NCI-H146 (cell line): ENCODE results near the gene ANKS3.

Experiments
- DNase-seq: peaks from one replicate; lab custom pipeline; 2025; lab: John Stamatoyannopoulos, UW

Gene ANKS3

DNA sequence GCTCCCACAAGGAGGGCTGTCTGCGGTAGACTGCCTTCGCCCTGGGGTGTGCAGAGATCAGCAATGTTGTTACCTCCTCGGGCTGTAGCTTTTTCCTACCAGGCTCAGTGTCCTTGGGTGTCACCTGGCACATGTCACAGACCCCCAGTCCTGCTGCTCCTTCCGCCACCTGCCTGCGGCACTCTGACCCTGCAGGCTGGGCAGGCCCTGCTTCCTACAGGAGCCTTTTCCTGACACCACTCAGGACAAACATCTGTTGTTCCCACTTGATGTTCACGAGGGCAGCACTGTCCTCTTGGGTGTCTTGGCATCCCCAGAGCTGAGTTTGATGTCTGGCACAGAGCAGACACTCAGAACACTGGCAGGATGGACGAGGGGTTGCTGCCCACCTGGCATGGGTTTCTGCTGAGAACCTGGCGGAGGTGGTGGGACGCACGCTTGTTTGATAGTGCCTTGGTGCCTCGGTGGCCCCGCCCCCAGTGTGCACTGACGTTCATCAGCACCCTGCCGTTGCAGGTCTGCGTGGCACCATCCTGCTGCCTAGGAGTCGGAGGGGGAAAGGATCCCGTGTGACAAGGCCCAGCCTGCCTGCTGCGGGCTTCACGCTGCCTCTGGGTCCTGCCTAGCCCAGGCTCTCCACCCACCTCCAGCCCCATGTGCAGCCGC lies 67.4 kb downstream of the ANKS3 start:
- no peak for DNase-seq

DNA sequence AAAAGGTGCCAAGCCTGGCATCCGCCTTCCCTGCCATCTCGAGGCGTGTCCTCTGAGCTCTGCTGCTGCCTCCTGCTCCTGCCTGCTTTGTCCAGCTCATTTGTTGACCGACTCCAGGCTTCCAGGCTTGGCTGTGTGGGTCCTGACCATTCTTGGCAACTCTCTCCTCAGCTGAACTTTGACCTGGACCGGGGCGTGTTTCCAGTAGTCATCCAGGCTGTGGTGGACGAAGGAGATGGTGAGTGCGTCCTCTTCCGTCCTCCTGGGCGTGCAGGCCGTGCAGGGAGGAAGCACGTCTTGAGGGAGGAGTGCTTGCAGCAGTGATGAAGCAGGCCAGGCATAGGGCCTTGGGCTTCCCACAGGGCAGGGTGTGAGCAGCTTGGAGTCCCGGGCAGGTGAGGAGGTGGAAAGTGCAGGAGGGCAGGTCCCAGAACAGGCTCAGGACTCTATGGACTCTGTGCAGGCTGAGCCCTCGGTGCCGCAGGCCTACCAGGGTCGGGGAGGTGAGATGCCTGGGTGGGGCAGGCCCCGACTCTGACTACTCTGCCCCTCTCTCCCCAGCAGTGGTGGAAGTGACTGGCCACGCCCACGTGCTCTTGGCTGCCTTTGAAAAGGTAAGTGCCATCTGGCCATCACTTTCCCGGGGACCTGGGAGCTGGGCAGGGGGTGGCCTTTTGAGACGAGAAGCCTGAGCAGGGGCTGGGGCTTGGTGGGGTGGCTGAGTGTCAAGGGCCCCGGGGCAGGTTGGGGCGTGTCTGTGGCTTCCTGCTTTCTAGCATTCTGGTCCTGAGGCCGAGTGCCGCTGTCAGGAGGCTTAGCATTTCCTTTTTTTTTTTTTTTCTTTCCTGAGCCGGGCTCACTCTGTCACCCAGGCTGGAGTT lies 69.3 kb downstream of the ANKS3 start:
- DNase-seq, result no peak

DNA sequence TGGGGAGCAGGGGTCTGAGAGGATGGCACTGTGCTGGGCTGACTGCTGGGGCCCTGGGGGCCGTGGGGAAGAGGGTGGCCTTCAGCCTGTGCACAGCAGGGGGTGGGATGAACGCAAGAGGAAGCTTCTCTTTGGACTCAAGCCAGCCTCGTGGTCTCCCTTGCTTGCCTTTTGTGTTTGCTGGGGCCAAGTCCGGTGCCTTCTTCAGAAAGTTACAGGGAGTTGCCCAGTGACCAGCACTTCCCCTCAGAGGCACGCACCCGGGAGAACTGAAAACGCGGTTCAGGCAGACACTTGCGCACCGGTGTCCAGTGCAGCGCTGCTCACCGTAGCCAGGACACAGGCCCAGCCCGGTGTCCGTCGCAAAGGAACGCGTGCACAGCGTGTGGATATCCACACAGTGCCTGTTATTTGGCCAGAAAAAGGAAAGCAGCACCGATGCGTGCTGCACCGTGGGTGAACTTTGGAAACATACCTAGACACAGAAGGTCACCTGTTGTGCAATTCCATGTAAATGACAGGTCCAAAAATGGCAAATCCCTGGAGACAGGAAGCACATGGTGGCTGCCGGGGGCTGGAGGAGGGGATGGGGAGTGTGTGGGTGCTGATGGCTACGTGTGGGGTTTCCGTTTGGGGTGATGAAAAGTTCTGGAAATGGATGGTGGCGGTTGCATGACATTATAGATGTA lies 70.2 kb downstream of the ANKS3 start:
- peak; percentile 82 for DNase-seq

DNA sequence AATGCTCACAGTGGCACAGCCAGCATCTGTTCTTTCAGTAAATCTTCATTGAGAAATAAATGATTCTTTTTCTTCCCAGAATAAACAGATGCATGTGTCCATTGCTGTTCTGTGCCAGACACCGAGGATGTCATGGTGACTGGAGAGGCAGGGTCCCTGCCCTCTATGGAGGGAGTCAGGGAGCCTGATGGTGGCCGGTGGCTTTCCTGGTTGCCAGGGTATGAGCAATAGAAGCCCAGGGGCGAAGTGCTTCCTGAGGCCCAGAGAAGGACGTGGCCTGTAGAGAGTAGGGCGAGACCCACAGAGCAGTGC lies 70.7 kb downstream of the ANKS3 start:
- peak; percentile 89 for DNase-seq

DNA sequence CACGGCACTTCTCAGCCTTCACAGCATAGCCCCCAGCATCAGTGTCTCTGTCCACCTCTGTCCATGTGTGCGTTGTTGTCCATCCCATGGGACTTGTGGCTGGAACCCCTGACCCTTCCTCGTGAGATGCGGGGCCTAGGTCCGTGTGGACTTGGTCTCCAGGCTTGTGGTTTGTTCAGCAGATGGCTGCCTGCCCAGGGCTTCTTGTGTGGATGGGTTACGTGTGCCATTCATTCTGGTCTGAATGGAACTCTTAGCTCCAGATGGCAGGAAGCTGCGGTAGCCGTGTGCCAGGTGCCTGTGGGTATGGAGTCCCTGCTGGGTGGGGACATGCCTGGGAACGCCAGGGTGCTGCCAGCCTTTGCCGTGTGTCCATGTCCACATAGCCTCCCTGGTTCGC lies 72.4 kb downstream of the ANKS3 start:
- DNase-seq, result no peak

DNA sequence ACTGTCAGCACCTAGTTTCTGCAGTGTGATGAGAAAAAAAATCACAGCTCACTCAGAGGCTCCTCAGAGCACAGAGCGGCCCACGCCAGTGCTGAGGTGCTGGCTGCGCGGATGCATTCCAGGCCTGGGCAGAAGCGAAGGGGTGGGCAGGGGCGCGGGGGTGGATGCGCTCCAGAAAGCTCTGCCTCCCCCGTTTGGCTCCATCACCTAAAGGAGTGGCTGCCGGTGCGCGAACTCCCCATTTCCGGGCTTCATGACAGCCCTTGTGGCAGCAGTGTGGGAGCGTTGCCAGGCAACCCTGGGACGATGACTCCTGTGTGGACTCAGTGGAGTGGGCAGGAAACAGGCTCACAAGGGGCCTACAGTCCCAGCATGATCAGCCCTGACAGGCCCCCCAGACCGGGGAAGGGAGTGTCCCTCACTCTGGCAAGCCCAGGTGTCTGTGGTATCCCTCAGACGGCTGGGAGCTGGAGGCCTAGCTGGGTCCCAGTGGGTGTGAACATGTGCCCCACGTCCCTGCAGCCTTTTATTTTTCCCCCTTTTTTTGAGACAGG lies 73.5 kb downstream of the ANKS3 start:
- DNase-seq, result no peak

DNA sequence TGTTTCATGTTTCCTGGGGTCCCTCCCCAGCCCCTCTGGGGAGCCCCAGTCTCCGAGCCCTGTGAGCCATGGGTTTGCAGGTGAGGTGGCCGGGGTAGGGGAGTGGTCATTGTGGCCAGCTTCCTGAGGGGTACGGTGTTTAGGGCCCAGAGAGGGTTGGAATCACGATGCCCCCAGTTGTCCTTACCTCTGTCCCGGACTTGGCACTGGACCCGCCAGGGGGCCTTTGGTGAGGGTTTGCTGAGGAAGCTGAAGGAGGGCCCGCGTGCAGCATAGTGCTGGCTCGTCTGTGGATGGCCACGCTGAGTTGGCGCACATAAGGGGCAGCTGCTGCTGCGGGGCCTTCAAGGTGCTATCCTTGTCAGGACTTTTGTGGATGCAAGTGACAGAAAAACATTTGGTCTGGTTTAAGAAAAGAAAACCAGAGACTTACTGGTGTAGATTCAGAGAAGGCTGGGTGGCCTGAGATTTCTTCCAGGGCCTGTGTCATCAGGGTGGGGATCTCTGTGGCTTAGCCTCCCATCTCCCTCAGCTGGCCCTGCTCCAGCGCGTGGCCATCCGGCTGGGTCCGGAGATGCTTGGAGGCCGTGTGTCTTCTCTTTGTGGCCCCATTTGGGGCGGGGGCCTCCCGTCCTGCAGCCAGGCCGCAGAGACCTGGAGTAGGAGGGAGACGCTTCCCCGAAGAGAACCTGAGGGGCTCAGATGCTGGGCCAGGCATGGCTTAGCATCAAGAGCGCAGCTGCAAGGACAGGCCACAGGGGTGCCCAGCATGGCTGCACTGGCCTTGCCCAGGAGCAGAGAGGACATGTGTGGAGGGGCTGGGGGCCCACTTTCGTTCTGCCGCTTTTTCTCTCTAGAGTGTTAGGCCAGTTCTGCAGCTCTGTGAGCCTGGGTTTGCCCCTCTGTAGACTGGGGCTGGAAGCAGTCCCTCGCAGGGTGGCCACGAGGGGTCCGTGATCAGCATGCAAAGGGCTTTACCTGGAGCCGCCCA lies 74.4 kb downstream of the ANKS3 start:
- no peak for DNase-seq

DNA sequence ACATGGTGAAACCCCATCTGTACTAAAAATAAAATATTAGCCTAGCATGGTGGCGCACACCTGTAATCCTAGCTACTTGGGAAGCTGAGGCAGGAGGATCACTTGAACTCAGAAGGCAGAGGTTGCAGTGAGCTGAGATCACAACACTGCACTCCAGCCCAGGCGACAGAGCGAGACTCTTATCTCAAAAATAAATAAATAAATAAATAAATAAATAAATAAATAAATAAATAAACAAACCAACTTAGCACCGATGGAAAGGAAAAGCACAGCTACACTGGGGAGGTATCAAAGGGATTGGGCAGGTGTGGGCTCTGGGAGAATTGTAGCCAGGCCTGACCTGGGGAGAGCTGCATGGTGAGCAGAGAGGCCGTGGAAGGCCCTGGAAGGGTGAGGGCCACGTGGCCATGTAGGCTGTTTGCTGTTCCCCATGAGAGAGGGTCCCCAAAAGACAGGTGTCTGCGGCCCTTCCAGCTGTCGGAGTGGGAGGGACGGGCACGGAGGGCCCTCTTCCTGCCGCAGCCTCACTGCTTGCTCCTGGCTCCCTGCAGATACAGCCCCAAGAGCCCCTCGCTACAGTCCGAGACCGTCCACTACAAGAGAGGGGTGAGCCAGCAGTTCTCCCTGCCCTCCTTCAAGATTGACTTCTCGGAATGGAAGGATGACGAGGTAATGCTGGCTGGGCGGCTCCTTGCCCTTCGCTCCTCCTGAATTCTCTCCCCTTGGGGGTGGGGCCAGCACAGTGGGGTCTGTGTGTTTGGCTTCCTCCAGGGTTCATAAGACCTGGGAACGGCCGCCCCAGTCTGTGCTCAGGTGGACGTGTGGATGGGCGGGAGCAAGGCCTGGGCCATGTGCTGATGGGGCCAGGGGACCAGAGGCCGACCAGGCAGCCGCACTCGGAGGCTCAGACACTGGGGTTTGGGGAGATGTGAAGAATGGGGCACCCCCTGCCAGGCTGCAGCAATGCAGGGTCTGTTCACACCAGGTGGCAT lies 77.1 kb downstream of the ANKS3 start:
- DNase-seq, result no peak

DNA sequence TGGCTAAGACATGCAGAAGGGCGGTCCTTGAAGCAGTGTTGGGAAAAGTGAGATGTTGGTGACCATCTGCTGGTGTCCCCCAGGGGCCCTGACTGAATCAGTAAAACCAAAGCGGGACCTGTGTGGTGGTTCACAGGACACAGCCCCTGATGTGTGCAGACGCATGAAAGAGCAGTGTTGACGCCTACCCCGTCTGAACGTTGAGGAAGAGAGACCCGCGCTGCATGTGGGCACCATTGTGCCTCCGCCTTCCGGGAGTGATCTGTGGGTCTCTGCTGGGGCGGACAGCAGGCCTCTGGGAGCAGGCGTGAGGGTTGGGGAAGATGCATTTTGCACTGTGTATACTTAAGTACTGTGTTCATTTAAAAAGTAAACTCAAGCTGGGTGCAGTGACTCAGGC lies 77.8 kb downstream of the ANKS3 start:
- no peak for DNase-seq

DNA sequence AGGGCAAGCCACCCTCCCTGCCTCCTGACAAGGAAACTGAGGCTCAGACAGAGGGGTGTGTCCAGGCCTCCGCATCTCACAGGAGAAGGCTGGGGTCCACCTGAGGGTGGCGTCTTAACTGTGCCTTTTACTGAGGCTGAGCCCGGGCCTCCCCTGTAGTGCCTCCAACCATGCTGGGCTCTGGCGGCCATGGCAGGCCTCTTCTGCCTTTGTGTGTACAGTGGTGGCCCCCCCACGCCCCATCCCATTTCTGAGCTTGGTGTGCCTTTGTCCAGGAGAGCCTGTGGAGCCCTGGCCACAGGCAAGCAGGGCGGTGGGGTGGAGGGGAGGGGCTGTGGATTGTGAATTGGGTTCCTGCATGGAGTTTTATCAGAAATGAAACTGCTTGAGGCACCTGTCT lies 78.3 kb downstream of the ANKS3 start:
- DNase-seq, result no peak

DNA sequence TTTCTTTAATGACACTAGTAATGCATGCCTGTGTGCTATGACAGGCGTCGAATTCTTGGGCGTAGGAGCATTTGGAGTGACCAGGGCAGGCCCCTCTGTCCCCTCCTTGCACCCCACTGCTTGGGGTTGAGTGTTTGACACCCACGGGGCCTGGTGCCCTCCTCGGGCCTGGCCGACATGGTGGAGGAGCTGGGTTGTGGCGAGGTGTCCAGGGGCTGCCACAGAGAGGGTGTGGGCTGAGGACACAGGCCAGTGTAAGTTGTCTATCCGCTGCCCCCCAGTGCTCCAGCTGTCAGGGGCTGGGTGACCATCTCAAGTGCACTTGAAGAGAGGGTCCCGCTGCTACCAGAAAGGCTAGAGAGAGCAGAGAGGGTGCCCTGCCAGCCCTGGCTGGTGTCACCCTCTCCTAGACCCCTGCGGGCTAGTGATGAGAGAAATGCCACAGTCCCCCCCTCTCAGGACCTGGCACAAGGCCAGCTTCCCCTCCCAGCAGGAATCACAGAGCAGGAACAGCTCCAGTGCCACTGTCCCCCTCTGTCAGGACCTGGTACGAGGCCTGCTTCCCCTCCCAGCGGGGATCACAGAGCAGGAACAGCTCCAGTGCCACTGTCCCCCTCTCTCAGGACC lies 79.0 kb downstream of the ANKS3 start:
- DNase-seq, result no peak

DNA sequence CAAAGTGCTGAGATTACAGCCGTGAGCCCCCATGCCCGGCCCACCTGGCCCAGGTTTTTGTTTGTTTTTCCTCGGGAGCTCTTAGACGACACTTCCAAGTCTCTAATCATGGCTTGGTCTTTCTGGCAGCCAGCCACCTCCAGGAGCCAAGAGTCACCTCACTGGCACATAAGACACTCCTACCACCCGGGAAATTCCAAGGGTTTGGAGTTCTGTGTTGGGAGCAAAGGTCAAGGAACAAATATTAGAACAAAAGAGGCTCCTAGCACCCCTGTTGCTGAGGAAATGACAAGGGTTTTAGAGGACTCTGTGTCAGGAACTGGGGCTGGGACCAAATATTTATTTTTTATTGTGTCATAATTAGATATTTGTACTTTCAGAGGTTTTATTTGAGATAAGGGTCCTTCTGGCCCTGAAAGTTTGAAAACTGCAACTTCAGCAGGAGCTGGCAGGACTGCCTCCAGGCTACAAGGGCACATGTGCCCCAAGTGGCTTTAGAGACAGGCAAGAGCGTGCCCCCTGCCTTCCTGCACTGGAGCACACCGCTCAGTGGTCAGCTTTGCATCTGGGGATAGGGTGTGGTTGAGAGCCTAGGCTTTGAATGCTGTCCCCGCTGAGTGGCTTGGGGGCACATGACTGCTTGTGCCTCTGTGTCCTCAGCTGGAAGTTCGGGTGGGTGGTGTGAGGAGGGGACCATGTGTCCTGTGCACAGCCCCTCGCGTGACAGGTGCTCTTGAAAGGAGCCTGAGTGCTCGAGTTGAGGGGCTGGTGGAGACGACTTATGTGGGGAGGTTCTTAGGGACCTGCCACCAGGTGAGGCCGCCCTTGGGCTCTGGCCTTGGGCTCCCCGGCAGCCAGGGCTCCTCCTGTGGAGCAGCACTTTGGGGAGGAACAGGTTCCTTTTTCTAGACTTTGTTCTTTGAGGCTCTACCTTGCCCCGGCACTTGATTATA lies 79.8 kb downstream of the ANKS3 start:
- no peak for DNase-seq

DNA sequence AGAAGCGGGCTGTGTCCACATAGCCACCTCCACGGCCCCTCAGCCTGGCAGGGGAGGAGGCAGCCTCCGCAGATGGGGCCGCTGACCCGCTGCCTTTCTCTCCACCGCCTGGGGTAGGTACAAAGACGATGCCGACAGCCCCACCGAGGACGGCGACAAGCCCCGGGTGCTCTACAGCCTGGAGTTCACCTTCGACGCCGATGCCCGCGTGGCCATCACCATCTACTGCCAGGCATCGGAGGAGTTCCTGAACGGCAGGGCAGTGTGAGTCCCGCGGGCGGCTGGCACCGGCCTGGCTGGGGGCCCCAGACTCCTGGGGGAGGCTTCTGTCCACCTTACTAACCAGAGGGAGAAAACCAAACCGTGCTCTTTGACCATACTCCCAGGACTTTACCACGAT lies 81.5 kb downstream of the ANKS3 start:
- no peak for DNase-seq

DNA sequence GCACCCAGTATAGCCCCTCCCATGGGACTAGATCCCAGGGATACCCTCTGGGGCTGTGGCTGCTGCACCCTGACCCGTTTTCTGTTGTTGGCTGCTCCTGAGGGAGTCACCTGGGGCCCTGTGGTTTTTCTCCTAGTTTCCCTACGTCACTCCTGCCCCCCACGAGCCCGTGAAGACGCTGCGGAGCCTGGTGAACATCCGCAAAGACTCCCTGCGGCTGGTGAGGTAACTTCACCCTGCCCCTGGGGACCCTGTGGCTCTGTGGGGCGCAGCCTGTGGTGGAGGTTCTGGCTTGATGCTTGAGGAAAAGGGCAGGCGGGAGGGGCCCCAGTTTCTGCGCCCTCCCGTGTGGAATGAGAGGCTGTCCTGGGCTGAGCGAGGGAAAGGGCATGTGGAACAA lies 82.2 kb downstream of the ANKS3 start:
- no peak for DNase-seq

DNA sequence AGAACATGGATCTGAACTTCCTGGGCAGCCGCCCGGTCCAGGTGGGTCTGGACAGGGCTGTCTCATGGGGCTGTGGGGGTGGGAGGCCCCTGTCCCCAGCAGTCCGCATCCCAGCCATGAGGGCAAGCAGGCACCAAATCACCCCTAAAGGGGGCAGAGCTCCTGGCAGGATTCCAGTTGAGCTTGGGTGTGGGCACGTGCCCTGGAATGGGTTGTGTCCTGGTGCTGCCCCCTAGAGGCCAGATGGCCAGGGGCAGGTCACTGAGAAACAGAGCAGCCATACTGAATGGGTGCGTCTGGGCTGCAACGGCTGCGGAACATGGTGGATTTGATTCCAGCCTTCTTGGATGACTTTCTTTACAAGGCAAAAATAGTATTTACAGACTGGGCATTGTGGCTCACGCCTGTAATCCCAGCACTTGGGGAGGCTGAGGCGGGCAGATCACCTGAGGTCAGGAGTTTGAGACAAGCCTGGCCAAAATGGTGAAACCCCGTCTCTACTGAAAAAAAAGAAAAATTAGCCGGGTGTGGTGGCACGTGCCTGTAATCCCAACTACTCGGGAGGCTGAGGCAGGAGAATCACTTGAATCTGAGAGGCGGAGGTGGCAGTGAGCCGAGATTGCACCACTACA lies 83.5 kb downstream of the ANKS3 start:
- peak; percentile 75 for DNase-seq

DNA sequence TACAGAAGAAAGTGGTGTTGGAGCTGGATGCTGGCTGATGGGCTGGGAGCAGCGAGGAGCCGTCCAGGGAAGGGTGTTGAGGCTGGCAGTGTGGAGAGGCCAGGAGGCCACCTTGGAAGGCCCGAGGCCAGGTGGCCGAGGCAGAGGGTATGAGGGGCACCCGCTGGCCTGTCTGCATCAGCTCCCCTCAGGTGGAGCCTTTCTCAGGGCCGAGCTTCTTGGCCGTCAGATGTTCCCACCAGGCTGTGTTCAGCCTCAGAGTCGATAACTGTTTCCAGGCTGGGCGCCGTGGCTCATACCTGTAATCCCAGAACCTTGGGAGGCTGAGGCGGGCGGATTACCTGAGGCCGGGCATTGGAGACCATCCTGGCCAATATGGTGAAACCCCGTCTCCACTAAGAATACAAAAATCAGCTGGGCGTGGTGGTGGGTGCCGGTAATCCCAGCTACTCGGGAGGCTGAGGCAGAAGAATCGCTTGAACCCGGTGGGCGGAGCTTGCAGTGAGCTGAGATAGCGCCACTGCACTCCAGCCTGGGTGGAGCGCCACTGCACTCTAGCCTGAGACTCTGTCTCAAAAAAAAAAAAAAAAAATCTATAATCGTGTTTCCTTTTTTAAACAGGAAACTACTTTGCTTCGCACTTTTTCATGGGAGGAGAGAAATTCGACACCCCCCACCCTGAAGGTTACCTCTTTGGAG lies 84.2 kb downstream of the ANKS3 start:
- DNase-seq, result no peak

DNA sequence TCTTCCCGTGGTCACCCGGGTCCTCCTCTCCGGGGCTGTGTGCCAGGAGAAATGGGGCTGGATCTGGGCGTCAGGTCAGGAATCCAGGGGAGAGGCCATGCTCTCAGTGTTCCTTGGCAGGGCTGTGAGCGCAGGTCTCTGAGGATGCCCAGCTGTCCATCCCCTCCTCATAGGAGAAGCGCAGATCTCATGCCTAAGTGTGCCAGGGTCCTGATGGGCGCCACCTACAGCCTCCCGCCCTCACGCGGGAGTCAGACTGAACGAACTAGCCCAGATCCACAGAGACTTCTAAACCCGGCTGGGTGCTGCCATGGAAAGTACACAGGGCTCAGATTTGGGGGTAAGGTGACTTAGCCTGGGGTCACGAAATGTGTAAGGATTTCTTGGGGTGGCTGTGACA lies 85.2 kb downstream of the ANKS3 start:
- no peak for DNase-seq

DNA sequence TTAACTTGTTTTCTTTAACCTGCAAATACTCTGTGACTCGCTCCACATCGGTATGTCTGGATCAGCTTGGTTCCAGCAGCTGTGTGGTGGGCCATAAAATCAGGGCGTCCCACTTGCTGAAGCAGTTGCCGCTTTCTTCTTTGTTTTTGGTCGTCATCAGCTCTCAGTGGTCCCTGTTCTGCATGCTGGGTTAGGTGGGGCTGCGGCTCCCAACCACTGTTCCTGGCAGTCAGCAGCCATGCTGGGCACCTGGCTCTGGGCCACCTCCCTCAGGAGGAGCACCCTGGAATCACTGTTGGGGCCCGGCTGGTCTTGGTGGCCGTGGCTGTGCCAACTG lies 86.5 kb downstream of the ANKS3 start:
- DNase-seq, result no peak
